Astrocyte (in vitro differentiated cells and primary cell): ENCODE measurements around the gene HMGCS2. TPM values are rescaled to one million over a fixed set of nuclear protein-coding genes. Genes with fewer than 3 reads are reported as not detected.

Experiments
- DNase-seq: peaks from one replicate; pipeline ENCODE4 v3.0.0-alpha.2; 2010; ENCODE audit warnings: low read depth
- FAIRE-seq: peaks from 2 replicates; lab custom pipeline; 2011; peaks lifted over from hg19 to GRCh38; lab: Jason Lieb, UNC
- H2AFZ ChIP-seq: 2 replicates; pipeline ENCODE4 v1.6.0; 2012; ENCODE audit warnings: low read depth, low read length, inconsistent platforms
- H3K27ac ChIP-seq: 2 replicates; pipeline ENCODE4 v1.5.1; 2011; ENCODE audit warnings: low read depth, low read length, inconsistent platforms
- H3K27me3 ChIP-seq: 2 replicates; pipeline ENCODE4 v1.6.0; 2011; ENCODE audit warnings: low read length, inconsistent platforms; ENCODE audit not compliant: insufficient read depth
- H3K36me3 ChIP-seq: 2 replicates; pipeline ENCODE4 v1.5.1; 2011; ENCODE audit warnings: low read length, inconsistent platforms; ENCODE audit not compliant: insufficient read depth
- H3K4me1 ChIP-seq: 2 replicates; pipeline ENCODE4 v1.5.1; 2011; ENCODE audit warnings: low read length, inconsistent platforms; ENCODE audit not compliant: insufficient read depth
- H3K4me2 ChIP-seq: 2 replicates; pipeline ENCODE4 v1.6.0; 2012; ENCODE audit warnings: low read length, inconsistent platforms
- H3K4me3 ChIP-seq: 2 replicates; pipeline ENCODE4 v1.5.1; 2011; ENCODE audit warnings: low read depth, mild to moderate bottlenecking, low read length, inconsistent platforms; ENCODE audit not compliant: insufficient read depth
- H3K79me2 ChIP-seq: 2 replicates; pipeline ENCODE4 v1.6.0; 2012; ENCODE audit warnings: mild to moderate bottlenecking, low read length, inconsistent platforms; ENCODE audit not compliant: insufficient read depth
- H3K9ac ChIP-seq: 2 replicates; pipeline ENCODE4 v1.6.0; 2012; ENCODE audit warnings: mild to moderate bottlenecking, low read length, inconsistent platforms
- H3K9me3 ChIP-seq: 2 replicates; pipeline ENCODE4 v1.5.1; 2012; ENCODE audit warnings: low read depth, mild to moderate bottlenecking, low read length, inconsistent platforms; ENCODE audit not compliant: insufficient read depth
- H4K20me1 ChIP-seq: 2 replicates; pipeline ENCODE4 v1.6.0; 2012; ENCODE audit warnings: low read length, inconsistent platforms; ENCODE audit not compliant: insufficient read depth
- H3K27ac Mint-ChIP-seq: one replicate; pipeline ENCODE4 v1.8.0; 2021; ENCODE audit warnings: mild to moderate bottlenecking, mixed read lengths; ENCODE audit not compliant: unreplicated experiment
- H3K27me3 Mint-ChIP-seq: one replicate; pipeline ENCODE4 v1.8.0; 2021; ENCODE audit warnings: low read depth, mixed read lengths; ENCODE audit not compliant: unreplicated experiment
- H3K36me3 Mint-ChIP-seq: one replicate; pipeline ENCODE4 v1.8.0; 2021; ENCODE audit warnings: low read depth, mixed read lengths; ENCODE audit not compliant: unreplicated experiment
- H3K4me1 Mint-ChIP-seq: one replicate; pipeline ENCODE4 v1.8.0; 2021; ENCODE audit warnings: low read depth, mixed read lengths; ENCODE audit not compliant: unreplicated experiment
- H3K4me3 Mint-ChIP-seq: one replicate; pipeline ENCODE4 v1.8.0; 2021; ENCODE audit warnings: mild to moderate bottlenecking, moderate library complexity, mixed read lengths; ENCODE audit not compliant: unreplicated experiment
- H3K9me3 Mint-ChIP-seq: one replicate; pipeline ENCODE4 v1.8.0; 2021; ENCODE audit warnings: mild to moderate bottlenecking, mixed read lengths; ENCODE audit not compliant: unreplicated experiment
- EZH2 ChIP-seq: IDR thresholded peaks from 2 replicates; pipeline ENCODE4 v1.6.1; 2012; ENCODE audit warnings: mild to moderate bottlenecking, low read length, inconsistent platforms; ENCODE audit not compliant: insufficient read depth
- total RNA-seq: library from RNA; stranded (reverse); gene quantifications from 2 replicates; pipeline ENCODE4 v1.2.1, GENCODE V29; 2021
- TF ChIP-seq, protein P1 (sequence below): IDR thresholded peaks from 2 replicates; pipeline ENCODE4 v1.5.1; 2011; ENCODE audit warnings: low read depth, mild to moderate bottlenecking, inconsistent platforms, low read length, moderate library complexity; ENCODE audit not compliant: insufficient read depth

HMGCS2 gene
- total RNA-seq, 1 donor from 2014 or later = not detected

GRCh38 chr1:119727991-119728390 lies 40.7 kb downstream of the HMGCS2 start:
- Histone ChIP-seq H3K4me2 (no peak overlapping the region), H3K27ac (no peak overlapping the region), H3K9ac (no peak overlapping the region), H3K4me3 (no peak overlapping the region), H2AFZ (no peak overlapping the region), H3K9me3 (no peaks in the 10 kb centered on the region), H3K79me2 (no peaks in the 10 kb centered on the region), H3K36me3 (no peaks in the 10 kb centered on the region), H4K20me1 (peaks cover 8% of the 10 kb centered on the region), H3K27me3 (no peaks in the 10 kb centered on the region), H3K4me1 (no peaks in the 10 kb centered on the region)
- peaks cover 16% of the 10 kb centered on the region for H3K4me1 Mint-ChIP-seq
- FAIRE-seq (no peak), DNase-seq (no peak)
- H3K9me3 Mint-ChIP-seq = no peaks in the 10 kb centered on the region
- no peak overlapping the region for H3K27ac Mint-ChIP-seq
- H3K27me3 Mint-ChIP-seq = no peaks in the 10 kb centered on the region
- no peak overlapping the region for H3K4me3 Mint-ChIP-seq
- TF ChIP-seq, protein P1, sequence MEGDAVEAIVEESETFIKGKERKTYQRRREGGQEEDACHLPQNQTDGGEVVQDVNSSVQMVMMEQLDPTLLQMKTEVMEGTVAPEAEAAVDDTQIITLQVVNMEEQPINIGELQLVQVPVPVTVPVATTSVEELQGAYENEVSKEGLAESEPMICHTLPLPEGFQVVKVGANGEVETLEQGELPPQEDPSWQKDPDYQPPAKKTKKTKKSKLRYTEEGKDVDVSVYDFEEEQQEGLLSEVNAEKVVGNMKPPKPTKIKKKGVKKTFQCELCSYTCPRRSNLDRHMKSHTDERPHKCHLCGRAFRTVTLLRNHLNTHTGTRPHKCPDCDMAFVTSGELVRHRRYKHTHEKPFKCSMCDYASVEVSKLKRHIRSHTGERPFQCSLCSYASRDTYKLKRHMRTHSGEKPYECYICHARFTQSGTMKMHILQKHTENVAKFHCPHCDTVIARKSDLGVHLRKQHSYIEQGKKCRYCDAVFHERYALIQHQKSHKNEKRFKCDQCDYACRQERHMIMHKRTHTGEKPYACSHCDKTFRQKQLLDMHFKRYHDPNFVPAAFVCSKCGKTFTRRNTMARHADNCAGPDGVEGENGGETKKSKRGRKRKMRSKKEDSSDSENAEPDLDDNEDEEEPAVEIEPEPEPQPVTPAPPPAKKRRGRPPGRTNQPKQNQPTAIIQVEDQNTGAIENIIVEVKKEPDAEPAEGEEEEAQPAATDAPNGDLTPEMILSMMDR = no peak
- peaks cover 55% of the 10 kb centered on the region for H3K36me3 Mint-ChIP-seq

DNA sequence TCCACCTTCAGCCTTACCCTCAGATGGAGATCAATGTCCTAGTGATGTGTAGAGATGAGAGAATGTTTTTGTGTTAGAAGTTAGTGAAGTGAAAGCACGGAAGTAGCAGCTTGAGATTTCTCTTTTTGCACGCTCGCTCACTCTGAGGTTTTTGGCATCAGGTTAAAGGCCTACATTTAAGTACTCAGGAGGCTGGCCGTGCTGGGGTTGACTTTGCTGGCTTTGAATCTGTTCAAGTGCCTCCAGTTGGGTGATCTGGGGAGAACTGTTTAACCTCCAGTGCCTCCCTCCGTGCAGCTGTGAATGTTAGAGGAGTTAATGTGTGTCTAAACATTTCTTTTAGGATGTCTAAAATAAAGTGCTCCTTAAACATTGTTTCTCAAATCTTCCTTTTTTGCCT lies 43.1 kb downstream of the HMGCS2 start:
- no peaks in the 10 kb centered on the region for H3K27me3 ChIP-seq
- H3K4me3 ChIP-seq = no peak overlapping the region
- no peak overlapping the region for H3K27ac ChIP-seq
- Mint-ChIP-seq H3K9me3 (no peaks in the 10 kb centered on the region), H3K27ac (no peak overlapping the region), H3K27me3 (no peaks in the 10 kb centered on the region), H3K4me1 (peaks cover 8% of the 10 kb centered on the region), H3K36me3 (peaks cover 65% of the 10 kb centered on the region), H3K4me3 (no peak overlapping the region)
- H3K9me3 ChIP-seq = no peaks in the 10 kb centered on the region
- H3K36me3 ChIP-seq = no peaks in the 10 kb centered on the region
- H3K4me1 ChIP-seq = no peaks in the 10 kb centered on the region
- H3K4me2 ChIP-seq = no peak overlapping the region
- FAIRE-seq (no peak), DNase-seq (no peak)
- no peak overlapping the region for H3K9ac ChIP-seq
- TF ChIP-seq, protein P1 = no peak
- TF ChIP-seq EZH2 = no peak
- H2AFZ ChIP-seq = no peak overlapping the region
- peaks cover 3% of the 10 kb centered on the region for H4K20me1 ChIP-seq
- H3K79me2 ChIP-seq = no peaks in the 10 kb centered on the region

- no peak overlapping the region for H3K27ac Mint-ChIP-seq
Observed at GRCh38 chr1:119724611-119725218, 44.0 kb downstream of the HMGCS2 start.

More at GRCh38 chr1:119724611-119725218, 44.0 kb downstream of the HMGCS2 start:
- no peaks in the 10 kb centered on the region for H3K27me3 Mint-ChIP-seq
- H3K36me3 Mint-ChIP-seq = peaks cover 62% of the 10 kb centered on the region
- no peak overlapping the region for H3K9ac ChIP-seq
- FAIRE-seq = no peak
- peaks cover 9% of the 10 kb centered on the region for H3K4me1 Mint-ChIP-seq
- no peak for DNase-seq
- H3K27me3 ChIP-seq = no peaks in the 10 kb centered on the region
- no peak for TF ChIP-seq EZH2
- TF ChIP-seq, protein P1 = no peak
- no peaks in the 10 kb centered on the region for H3K4me1 ChIP-seq
- H4K20me1 ChIP-seq = peaks cover 6% of the 10 kb centered on the region
- no peak overlapping the region for H2AFZ ChIP-seq
- no peaks in the 10 kb centered on the region for H3K79me2 ChIP-seq
- H3K4me2 ChIP-seq = no peak overlapping the region
- H3K4me3 Mint-ChIP-seq = no peak overlapping the region
- no peak overlapping the region for H3K4me3 ChIP-seq
- no peak overlapping the region for H3K27ac ChIP-seq
- H3K9me3 Mint-ChIP-seq = no peaks in the 10 kb centered on the region
- H3K36me3 ChIP-seq = no peaks in the 10 kb centered on the region
- no peaks in the 10 kb centered on the region for H3K9me3 ChIP-seq
